ENCODE results near the gene SHROOM3.

GRCh38 chr4:76729460-76729859 lies 294.4 kb downstream of the SHROOM3 start:
- TF ChIP-seq TIGD3 (CRISPR knock-in tag; IDR thresholded peaks at IDR 0.05; ENCODE audit: borderline replicate concordance): no peak
- no peak for TF ChIP-seq CTCF (CRISPR knock-in tag; IDR thresholded peaks at IDR 0.05)
- no peak for TF ChIP-seq JUN (CRISPR knock-in tag; IDR thresholded peaks at IDR 0.05)
- TF ChIP-seq ZNF432 (CRISPR knock-in tag; IDR thresholded peaks at IDR 0.05; ENCODE audit: borderline replicate concordance): no peak

Measured in HepG2 (cell line).